ENCODE measurements around the gene DNAJC3. TPM values are rescaled to one million over a fixed set of nuclear protein-coding genes. Genes with fewer than 3 reads are reported as not detected.

Gene DNAJC3
- total RNA-seq = 45.5 and 49.7 TPM in 2 replicates

- TF ChIP-seq CTCF (IDR thresholded peaks at IDR 0.05; ENCODE audit: insufficient read depth, low read length, poor library complexity, severe bottlenecking) = no peak
- peak; percentile 82 for DNase-seq (ENCODE audit: low read depth)
- H3K4me3 ChIP-seq (ENCODE audit: low read depth, low read length) = peak within 1 kb of the TSS; percentile 81
- H3K27me3 ChIP-seq (ENCODE audit: control insufficient read depth, insufficient read depth, low read length) = no peaks in the 10 kb centered on the region
- H3K36me3 ChIP-seq (ENCODE audit: control insufficient read depth, insufficient read depth, low read length) = no peaks in the 10 kb centered on the region
Measured at GRCh38 chr13:95676762-95677563, at the start of gene DNAJC3. Gene DNAJC3, plus strand, starts transcription at chr13:95677139. Its CDS starts 117 bp downstream, at chr13:95677256.

GRCh38 chr13:95627590-95627989 lies 49.3 kb upstream of the DNAJC3 start:
- H3K36me3 ChIP-seq (ENCODE audit: control insufficient read depth, insufficient read depth, low read length) = peaks cover 1% of the 10 kb centered on the region
- no peak for DNase-seq (ENCODE audit: low read depth)

GRCh38 chr13:95628488-95628887 lies 48.5 kb upstream of the DNAJC3 start:
- Histone ChIP-seq H3K4me3 (ENCODE audit: low read depth, low read length) (no peak overlapping the region), H3K27me3 (ENCODE audit: control insufficient read depth, insufficient read depth, low read length) (no peaks in the 10 kb centered on the region), H3K36me3 (ENCODE audit: control insufficient read depth, insufficient read depth, low read length) (peaks cover 1% of the 10 kb centered on the region)
- DNase-seq (ENCODE audit: low read depth) = no peak
- TF ChIP-seq CTCF (IDR thresholded peaks at IDR 0.05; ENCODE audit: insufficient read depth, low read length, poor library complexity, severe bottlenecking) = no peak

More at GRCh38 chr13:95627590-95627989, 49.3 kb upstream of the DNAJC3 start:
- Histone ChIP-seq H3K4me3 (ENCODE audit: low read depth, low read length) (no peak overlapping the region), H3K27me3 (ENCODE audit: control insufficient read depth, insufficient read depth, low read length) (no peaks in the 10 kb centered on the region)
- TF ChIP-seq CTCF (IDR thresholded peaks at IDR 0.05; ENCODE audit: insufficient read depth, low read length, poor library complexity, severe bottlenecking) = no peak

GRCh38 chr13:95629071-95629470 lies 47.9 kb upstream of the DNAJC3 start:
- TF ChIP-seq CTCF (IDR thresholded peaks at IDR 0.05; ENCODE audit: insufficient read depth, low read length, poor library complexity, severe bottlenecking) = no peak
- no peak for DNase-seq (ENCODE audit: low read depth)
- Histone ChIP-seq H3K27me3 (ENCODE audit: control insufficient read depth, insufficient read depth, low read length) (no peaks in the 10 kb centered on the region), H3K4me3 (ENCODE audit: low read depth, low read length) (no peak overlapping the region), H3K36me3 (ENCODE audit: control insufficient read depth, insufficient read depth, low read length) (peaks cover 1% of the 10 kb centered on the region)

GRCh38 chr13:95630593-95630992 lies 46.3 kb upstream of the DNAJC3 start:
- Histone ChIP-seq H3K36me3 (ENCODE audit: control insufficient read depth, insufficient read depth, low read length) (peaks cover 1% of the 10 kb centered on the region), H3K4me3 (ENCODE audit: low read depth, low read length) (no peak overlapping the region), H3K27me3 (ENCODE audit: control insufficient read depth, insufficient read depth, low read length) (no peaks in the 10 kb centered on the region)
- TF ChIP-seq CTCF (IDR thresholded peaks at IDR 0.05; ENCODE audit: insufficient read depth, low read length, poor library complexity, severe bottlenecking) = no peak
- DNase-seq (ENCODE audit: low read depth) = no peak

GRCh38 chr13:95636853-95637252 lies 40.1 kb upstream of the DNAJC3 start:
- DNase-seq (ENCODE audit: low read depth) = no peak
- H3K4me3 ChIP-seq (ENCODE audit: low read depth, low read length) = no peak overlapping the region
- H3K36me3 ChIP-seq (ENCODE audit: control insufficient read depth, insufficient read depth, low read length) = no peaks in the 10 kb centered on the region
- TF ChIP-seq CTCF (IDR thresholded peaks at IDR 0.05; ENCODE audit: insufficient read depth, low read length, poor library complexity, severe bottlenecking) = no peak
- no peaks in the 10 kb centered on the region for H3K27me3 ChIP-seq (ENCODE audit: control insufficient read depth, insufficient read depth, low read length)
